Mesendoderm (in vitro differentiated cells): ENCODE data around the gene EIF4E1B.
"Not testable (repeated sequence)": the region's sequence is repeated elsewhere in the genome, so short reads cannot be mapped to it uniquely, and the experiment has no call there.

Source experiments
- DNase-seq: peaks from one replicate; pipeline ENCODE4 v3.0.0; 2013
- H2AK5ac ChIP-seq: 2 replicates; pipeline ENCODE4 v1.6.1; 2013; ENCODE audit warnings: low read length, inconsistent platforms
- H2BK120ac ChIP-seq: 2 replicates; pipeline ENCODE4 v1.6.1; 2013; ENCODE audit warnings: low read depth, mild to moderate bottlenecking, low read length, moderate library complexity, mixed read lengths
- H2BK15ac ChIP-seq: replicated peaks from 2 replicates; pipeline ENCODE4 v1.6.1; 2013; ENCODE audit warnings: low read depth, mild to moderate bottlenecking, moderate library complexity
- H2BK5ac ChIP-seq: 2 replicates; pipeline ENCODE4 v1.6.1; 2013; ENCODE audit warnings: low read length, inconsistent platforms
- H3K18ac ChIP-seq: 2 replicates; pipeline ENCODE4 v1.6.1; 2013; ENCODE audit warnings: mild to moderate bottlenecking, low read length, mixed read lengths
- H3K23ac ChIP-seq: one replicate; pipeline ENCODE4 v1.6.1; 2013; ENCODE audit warnings: low read length
- H3K27ac ChIP-seq: 2 replicates; pipeline ENCODE4 v1.5.1; 2013; ENCODE audit warnings: low read depth, mild to moderate bottlenecking, inconsistent platforms, low read length, moderate library complexity
- H3K27me3 ChIP-seq: 2 replicates; pipeline ENCODE4 v1.6.1; 2013; ENCODE audit warnings: low read length, control low read depth, mild to moderate bottlenecking, inconsistent platforms; ENCODE audit not compliant: insufficient read depth, poor library complexity
- H3K36me3 ChIP-seq: 2 replicates; pipeline ENCODE4 v1.6.1; 2013; ENCODE audit warnings: low read length, inconsistent platforms; ENCODE audit not compliant: control insufficient read depth, insufficient read depth
- H3K4ac ChIP-seq: one replicate; pipeline ENCODE4 v1.6.1; 2013; ENCODE audit warnings: low read depth, mild to moderate bottlenecking, low read length, moderate library complexity
- H3K4me1 ChIP-seq: 2 replicates; pipeline ENCODE4 v1.6.1; 2013; ENCODE audit warnings: low read depth, low read length, inconsistent platforms; ENCODE audit not compliant: control insufficient read depth
- H3K4me2 ChIP-seq: 2 replicates; pipeline ENCODE4 v1.6.1; 2013; ENCODE audit warnings: low read length
- H3K4me3 ChIP-seq: 2 replicates; pipeline ENCODE4 v1.5.1; 2013; ENCODE audit warnings: mild to moderate bottlenecking, low read length
- H3K56ac ChIP-seq: one replicate; pipeline ENCODE4 v1.6.1; 2013; ENCODE audit warnings: low read length
- H3K79me1 ChIP-seq: 2 replicates; pipeline ENCODE4 v1.6.1; 2013; ENCODE audit warnings: low read length, inconsistent platforms
- H3K79me2 ChIP-seq: 2 replicates; pipeline ENCODE4 v1.6.1; 2013; ENCODE audit warnings: mild to moderate bottlenecking, low read length; ENCODE audit not compliant: control insufficient read depth, insufficient read depth
- H3K9ac ChIP-seq: 2 replicates; pipeline ENCODE4 v1.6.1; 2013; ENCODE audit warnings: low read length, inconsistent platforms
- H4K5ac ChIP-seq: one replicate; pipeline ENCODE4 v1.6.1; 2013; ENCODE audit warnings: low read length
- H4K8ac ChIP-seq: one replicate; pipeline ENCODE4 v1.6.1; 2013; ENCODE audit warnings: low read depth, mild to moderate bottlenecking, control low read depth, low read length, moderate library complexity
- WGBS: extraction: QIAGEN DNeasy Blood & Tissue Kit; methylation state at CpG from one replicate; pipeline ENCODE4 v1.1.7; 2013; ENCODE audit warnings: low lambda C conversion rate, missing lambda C conversion rate; ENCODE audit not compliant: insufficient coverage; ENCODE audit errors: extremely low coverage; 5-methylcytosine and 5-hydroxymethylcytosine counted together

The EIF4E1B gene

GRCh38 chr5:176589039-176589769, 41.3 kb upstream of the EIF4E1B start:
- no peak overlapping the region for H4K5ac ChIP-seq
- no peak overlapping the region for H3K4ac ChIP-seq
- no peak overlapping the region for H3K18ac ChIP-seq
- H3K4me3 ChIP-seq, result no peak overlapping the region
- no peak overlapping the region for H3K23ac ChIP-seq
- H3K56ac ChIP-seq, result no peak overlapping the region
- H3K27me3 ChIP-seq, result no peaks in the 10 kb centered on the region
- H3K4me2 ChIP-seq, result no peak overlapping the region
- H3K27ac ChIP-seq, result no peak overlapping the region
- H3K9ac ChIP-seq, result no peak overlapping the region
- H3K4me1 ChIP-seq, result no peaks in the 10 kb centered on the region
- H4K8ac ChIP-seq, result no peak overlapping the region
- no peak for DNase-seq
- no CpG with 5 or more reads among the region's 31 CpGs for WGBS
- H2BK5ac ChIP-seq, result no peak overlapping the region
- H3K79me1 ChIP-seq, result no peaks in the 10 kb centered on the region
- H2BK15ac ChIP-seq, result no peak overlapping the region
- no peak overlapping the region for H2AK5ac ChIP-seq
- H2BK120ac ChIP-seq, result no peak overlapping the region
- no peaks in the 10 kb centered on the region for H3K79me2 ChIP-seq
- no peaks in the 10 kb centered on the region for H3K36me3 ChIP-seq

GRCh38 chr5:176590035-176590717, 40.3 kb upstream of the EIF4E1B start:
- Histone ChIP-seq H3K79me1 (no peaks in the 10 kb centered on the region), H4K8ac (no peak overlapping the region), H3K36me3 (no peaks in the 10 kb centered on the region), H2BK120ac (no peak overlapping the region), H3K27ac (no peak overlapping the region), H2AK5ac (no peak overlapping the region), H2BK15ac (no peak overlapping the region), H3K4me1 (no peaks in the 10 kb centered on the region), H3K27me3 (no peaks in the 10 kb centered on the region), H3K79me2 (no peaks in the 10 kb centered on the region), H2BK5ac (no peak overlapping the region), H4K5ac (no peak overlapping the region), H3K23ac (no peak overlapping the region), H3K56ac (no peak overlapping the region), H3K4me3 (no peak overlapping the region), H3K18ac (no peak overlapping the region), H3K4ac (no peak overlapping the region), H3K4me2 (no peak overlapping the region), H3K9ac (no peak overlapping the region)
- no CpG with 5 or more reads among the region's 17 CpGs for WGBS
- no peak for DNase-seq

- H4K5ac ChIP-seq, H3K27me3 ChIP-seq, H3K36me3 ChIP-seq, H3K4me2 ChIP-seq, H3K4me3 ChIP-seq, H3K79me1 ChIP-seq, H3K27ac ChIP-seq, H3K23ac ChIP-seq, H2BK5ac ChIP-seq, H3K4me1 ChIP-seq, H2BK120ac ChIP-seq, H3K18ac ChIP-seq, H4K8ac ChIP-seq, DNase-seq, H3K4ac ChIP-seq, H3K9ac ChIP-seq, H2BK15ac ChIP-seq, H3K79me2 ChIP-seq, H2AK5ac ChIP-seq, H3K56ac ChIP-seq: not testable (repeated sequence)
- WGBS, result no CpG with 5 or more reads among the region's 2 CpGs
Observed at GRCh38 chr5:176591667-176592066, 38.8 kb upstream of the EIF4E1B start.

- Histone ChIP-seq H4K8ac (no peak overlapping the region), H3K4me3 (no peak overlapping the region), H4K5ac (no peak overlapping the region), H2BK15ac (no peak overlapping the region), H3K79me1 (no peaks in the 10 kb centered on the region), H3K18ac (no peak overlapping the region), H2BK120ac (no peak overlapping the region), H2AK5ac (no peak overlapping the region), H3K27me3 (no peaks in the 10 kb centered on the region), H3K27ac (no peak overlapping the region), H3K4ac (no peak overlapping the region), H3K79me2 (no peaks in the 10 kb centered on the region), H3K9ac (no peak overlapping the region), H3K36me3 (no peaks in the 10 kb centered on the region), H3K4me2 (no peak overlapping the region), H2BK5ac (no peak overlapping the region), H3K23ac (no peak overlapping the region), H3K56ac (no peak overlapping the region), H3K4me1 (no peaks in the 10 kb centered on the region)
- no CpG with 5 or more reads among the region's 3 CpGs for WGBS
- DNase-seq, result no peak
Observed at GRCh38 chr5:176592573-176592972, 37.9 kb upstream of the EIF4E1B start.

GRCh38 chr5:176593273-176593869, 37.1 kb upstream of the EIF4E1B start:
- no peak overlapping the region for H4K5ac ChIP-seq
- no CpG with 5 or more reads among the region's 12 CpGs for WGBS
- no peak overlapping the region for H2AK5ac ChIP-seq
- H4K8ac ChIP-seq, result no peak overlapping the region
- no peak overlapping the region for H3K27ac ChIP-seq
- no peaks in the 10 kb centered on the region for H3K79me2 ChIP-seq
- H2BK120ac ChIP-seq, result no peak overlapping the region
- H3K23ac ChIP-seq, result no peak overlapping the region
- H3K79me1 ChIP-seq, result no peaks in the 10 kb centered on the region
- H3K4ac ChIP-seq, result no peak overlapping the region
- no peak overlapping the region for H2BK15ac ChIP-seq
- no peak overlapping the region for H3K4me3 ChIP-seq
- H3K18ac ChIP-seq, result no peak overlapping the region
- no peak for DNase-seq
- no peaks in the 10 kb centered on the region for H3K36me3 ChIP-seq
- no peak overlapping the region for H3K4me2 ChIP-seq
- H3K56ac ChIP-seq, result no peak overlapping the region
- H3K4me1 ChIP-seq, result no peaks in the 10 kb centered on the region
- no peak overlapping the region for H3K9ac ChIP-seq
- no peak overlapping the region for H2BK5ac ChIP-seq
- H3K27me3 ChIP-seq, result no peaks in the 10 kb centered on the region
